Fibroblast of the aortic adventitia (primary cell): ENCODE results near the gene RSPO3. TPM values are rescaled to one million over a fixed set of nuclear protein-coding genes. Genes with fewer than 3 reads are reported as not detected.

Experiments used
- DNase-seq: peaks from one replicate; pipeline ENCODE4 v3.0.0-alpha.2; 2010; ENCODE audit warnings: low read depth
- H3K4me3 ChIP-seq: 2 replicates; pipeline ENCODE4 v1.5.1; 2011; ENCODE audit warnings: low read depth, mild to moderate bottlenecking, control low read depth, low read length, moderate library complexity
- total RNA-seq: library from RNA; depleted of rRNA; stranded (reverse); fragments of >200 nt; gene quantifications from 2 replicates; pipeline ENCODE4 v1.2.3, GENCODE V29; 2012; ENCODE audit warnings: low replicate concordance
- TF ChIP-seq, protein P1 (sequence below): IDR thresholded peaks from 2 replicates; pipeline ENCODE4 v1.5.1; 2011; ENCODE audit warnings: mild to moderate bottlenecking, low read length, control low read depth, inconsistent platforms; ENCODE audit not compliant: insufficient read depth

Gene RSPO3
- total RNA-seq, 1 donor, result 2.5 TPM

DNA sequence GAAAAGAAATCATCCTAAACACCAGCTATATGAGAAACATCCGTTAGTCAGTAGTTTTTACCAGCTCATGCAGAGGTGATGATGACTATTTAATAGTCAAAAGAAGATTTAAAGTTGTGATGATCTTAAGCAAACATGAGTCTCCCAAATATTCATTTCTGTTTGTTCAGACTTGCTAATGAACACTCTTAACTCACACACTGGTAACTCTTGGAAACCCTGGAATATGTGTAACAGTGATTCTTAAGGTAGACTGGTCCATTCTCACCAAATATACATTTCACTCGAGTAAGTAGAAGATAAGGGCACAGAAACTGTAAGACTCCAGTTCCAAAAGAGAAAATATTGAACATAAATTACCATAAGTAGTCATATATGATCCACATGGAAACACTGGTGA, 29.1 kb downstream of the RSPO3 start:
- no peak for DNase-seq
- no peak overlapping the region for H3K4me3 ChIP-seq
- TF ChIP-seq, protein P1, sequence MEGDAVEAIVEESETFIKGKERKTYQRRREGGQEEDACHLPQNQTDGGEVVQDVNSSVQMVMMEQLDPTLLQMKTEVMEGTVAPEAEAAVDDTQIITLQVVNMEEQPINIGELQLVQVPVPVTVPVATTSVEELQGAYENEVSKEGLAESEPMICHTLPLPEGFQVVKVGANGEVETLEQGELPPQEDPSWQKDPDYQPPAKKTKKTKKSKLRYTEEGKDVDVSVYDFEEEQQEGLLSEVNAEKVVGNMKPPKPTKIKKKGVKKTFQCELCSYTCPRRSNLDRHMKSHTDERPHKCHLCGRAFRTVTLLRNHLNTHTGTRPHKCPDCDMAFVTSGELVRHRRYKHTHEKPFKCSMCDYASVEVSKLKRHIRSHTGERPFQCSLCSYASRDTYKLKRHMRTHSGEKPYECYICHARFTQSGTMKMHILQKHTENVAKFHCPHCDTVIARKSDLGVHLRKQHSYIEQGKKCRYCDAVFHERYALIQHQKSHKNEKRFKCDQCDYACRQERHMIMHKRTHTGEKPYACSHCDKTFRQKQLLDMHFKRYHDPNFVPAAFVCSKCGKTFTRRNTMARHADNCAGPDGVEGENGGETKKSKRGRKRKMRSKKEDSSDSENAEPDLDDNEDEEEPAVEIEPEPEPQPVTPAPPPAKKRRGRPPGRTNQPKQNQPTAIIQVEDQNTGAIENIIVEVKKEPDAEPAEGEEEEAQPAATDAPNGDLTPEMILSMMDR, result no peak

- DNase-seq, result peak; percentile 61
- TF ChIP-seq, protein P1, result no peak
- H3K4me3 ChIP-seq, result no peak overlapping the region
Measured at GRCh38 chr6:127148511-127148910, 30.0 kb downstream of the RSPO3 start.

- DNase-seq, result no peak
- TF ChIP-seq, protein P1, result no peak
Measured at GRCh38 chr6:127154509-127154908, 36.0 kb downstream of the RSPO3 start.

DNA sequence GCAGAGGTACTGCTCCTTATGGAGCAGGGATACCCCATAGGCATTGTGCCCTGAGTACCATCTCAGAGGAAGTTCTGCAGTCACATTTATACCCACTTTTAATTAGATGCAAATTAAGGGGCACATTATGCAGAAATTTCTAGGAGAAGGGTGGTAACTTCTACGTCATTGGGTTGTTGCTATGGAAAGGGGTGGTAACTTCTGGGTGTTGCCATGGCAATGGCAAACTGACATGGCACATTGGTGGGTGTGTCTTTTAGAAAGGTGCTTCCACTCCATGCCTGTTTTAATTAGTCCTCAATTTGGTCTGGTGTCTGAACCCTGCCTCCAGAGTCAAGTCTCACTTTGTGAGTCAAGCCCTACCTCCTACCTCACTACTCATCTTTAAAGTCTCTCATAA, 42.0 kb downstream of the RSPO3 start:
- TF ChIP-seq, protein P1, result no peak
- H3K4me3 ChIP-seq, result no peak overlapping the region
- DNase-seq, result no peak

More at GRCh38 chr6:127154509-127154908, 36.0 kb downstream of the RSPO3 start:
- H3K4me3 ChIP-seq, result no peak overlapping the region

DNA sequence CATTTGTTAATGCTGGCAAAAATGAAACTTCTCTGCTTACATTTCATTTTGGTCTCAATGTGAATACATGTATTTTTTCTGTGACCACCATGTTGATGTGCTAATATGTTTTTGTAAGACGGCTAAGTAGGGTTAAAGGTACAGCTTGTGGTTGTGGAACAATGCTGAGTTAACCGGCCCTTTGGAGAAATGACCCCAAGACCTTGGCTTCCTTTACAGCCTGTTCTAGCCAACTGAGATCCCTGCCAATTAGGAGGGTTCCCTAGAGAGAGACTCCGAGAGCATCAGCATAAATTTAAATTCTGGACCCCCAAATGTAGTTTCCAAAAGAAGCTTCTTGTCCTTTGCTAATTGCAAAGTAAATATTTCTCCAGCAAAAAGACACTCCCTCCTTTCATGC, 44.4 kb downstream of the RSPO3 start:
- TF ChIP-seq, protein P1, result no peak
- peak; percentile 44 for DNase-seq
- H3K4me3 ChIP-seq, result no peak overlapping the region

GRCh38 chr6:127164036-127164435, 45.6 kb downstream of the RSPO3 start:
- TF ChIP-seq, protein P1, result no peak
- no peak for DNase-seq
- no peak overlapping the region for H3K4me3 ChIP-seq

DNA sequence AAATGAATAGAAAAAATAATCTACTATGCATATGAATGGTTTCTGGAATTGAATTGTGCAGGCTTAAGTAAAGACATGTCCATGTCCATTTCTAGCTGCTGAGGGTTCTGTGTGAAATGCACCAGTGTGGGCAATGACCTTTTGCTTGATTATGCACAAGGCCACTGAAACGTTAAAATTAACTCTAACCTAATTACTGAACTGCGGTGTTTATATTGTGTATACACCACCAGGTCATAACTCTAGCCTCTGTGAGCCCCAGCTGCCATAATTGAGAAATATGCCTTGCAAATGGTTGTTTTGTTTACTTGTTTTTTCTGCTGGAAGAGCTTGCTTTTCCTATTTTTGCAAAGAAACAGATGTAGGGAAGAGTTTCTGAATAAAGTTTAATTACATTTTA, 46.1 kb downstream of the RSPO3 start:
- no peak for DNase-seq
- TF ChIP-seq, protein P1, result no peak
- H3K4me3 ChIP-seq, result no peak overlapping the region
